DMS114 treated with DMSO at 0.1 percent for 48 hours (cell line): ENCODE results near the gene XYLT1.

ENCODE experiments used
- DNase-seq: peaks from one replicate; lab custom pipeline; 2025; ENCODE audit not compliant: unreplicated experiment; lab: John Stamatoyannopoulos, UW

The XYLT1 gene

GRCh38 chr16:17237350-17237944 lies 233.3 kb downstream of the XYLT1 start:
- no peak for DNase-seq

DNA sequence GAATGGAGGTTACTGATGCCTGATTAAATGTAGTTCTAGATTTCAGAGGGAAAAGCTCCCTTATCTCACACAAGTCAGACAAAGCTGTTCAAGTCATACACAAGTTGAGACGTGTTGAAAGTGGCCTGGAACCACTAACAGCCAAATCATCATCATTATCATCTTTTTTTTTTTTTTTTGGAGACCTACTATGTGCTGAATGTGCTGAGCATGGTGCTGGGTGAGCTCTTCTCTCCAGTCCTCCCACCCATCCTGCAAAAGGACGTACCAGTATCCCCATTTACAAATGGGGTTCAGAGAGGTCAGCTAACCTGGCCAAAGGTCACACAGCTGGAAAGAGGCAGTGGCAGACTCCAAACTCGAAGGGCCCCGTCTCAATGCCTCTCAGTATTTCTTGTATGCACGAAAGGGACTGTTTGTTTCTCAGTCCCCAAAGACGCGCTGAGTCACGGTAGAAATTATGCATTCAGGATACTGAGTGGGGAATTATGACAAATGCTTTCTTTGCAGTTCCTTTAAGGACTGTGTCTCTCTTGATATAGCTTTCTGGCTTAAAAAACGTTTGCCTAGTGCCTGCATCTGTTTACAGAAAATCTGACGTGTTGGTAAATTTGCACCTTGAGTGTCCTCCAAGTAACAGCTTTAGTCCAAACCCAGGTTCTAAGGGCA lies 235.5 kb downstream of the XYLT1 start:
- DNase-seq: no peak

DNA sequence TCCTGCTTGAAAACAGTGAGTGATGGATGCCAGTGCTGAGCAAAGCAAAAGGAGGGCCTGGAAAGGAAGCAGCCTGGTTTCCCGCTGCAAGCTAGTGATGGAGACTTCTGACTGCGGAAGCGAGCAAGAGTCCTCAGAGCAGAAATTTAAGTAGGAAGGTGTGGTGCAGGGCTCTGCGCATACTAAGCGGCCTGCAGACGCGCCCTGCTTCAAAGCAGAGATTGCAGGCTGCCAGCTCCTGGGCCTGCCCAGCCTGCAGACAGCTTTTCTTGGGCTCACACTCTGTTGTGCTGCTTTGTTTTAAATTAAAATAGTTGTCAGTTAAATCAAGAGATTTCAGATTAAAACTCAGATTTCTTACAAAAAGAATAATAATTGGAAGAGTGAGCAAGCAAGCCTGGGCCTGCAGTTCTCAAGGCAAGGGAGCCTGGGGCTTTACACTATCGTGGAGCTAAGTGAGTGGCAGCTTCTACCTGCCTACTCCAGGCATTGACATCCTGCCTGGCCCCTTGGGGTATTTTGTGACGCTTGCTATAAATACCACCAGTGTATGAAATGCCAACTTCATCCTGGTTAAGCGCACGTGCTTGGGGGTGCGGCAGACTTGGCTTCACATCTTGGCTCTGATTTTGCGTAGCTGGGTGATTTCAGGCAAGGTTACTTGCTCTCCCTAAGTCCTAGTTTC lies 237.3 kb downstream of the XYLT1 start:
- DNase-seq: no peak

- no peak for DNase-seq
Observed at GRCh38 chr16:17232487-17232886, 238.3 kb downstream of the XYLT1 start.

- no peak for DNase-seq
Observed at GRCh38 chr16:17231972-17232371, 238.8 kb downstream of the XYLT1 start.

GRCh38 chr16:17230932-17231581 lies 239.7 kb downstream of the XYLT1 start:
- no peak for DNase-seq

- DNase-seq: no peak
Observed at GRCh38 chr16:17229766-17230165, 241.0 kb downstream of the XYLT1 start.

GRCh38 chr16:17229131-17229530 lies 241.6 kb downstream of the XYLT1 start:
- DNase-seq: no peak

- no peak for DNase-seq
Observed at GRCh38 chr16:17228708-17229055, 242.1 kb downstream of the XYLT1 start.

DNA sequence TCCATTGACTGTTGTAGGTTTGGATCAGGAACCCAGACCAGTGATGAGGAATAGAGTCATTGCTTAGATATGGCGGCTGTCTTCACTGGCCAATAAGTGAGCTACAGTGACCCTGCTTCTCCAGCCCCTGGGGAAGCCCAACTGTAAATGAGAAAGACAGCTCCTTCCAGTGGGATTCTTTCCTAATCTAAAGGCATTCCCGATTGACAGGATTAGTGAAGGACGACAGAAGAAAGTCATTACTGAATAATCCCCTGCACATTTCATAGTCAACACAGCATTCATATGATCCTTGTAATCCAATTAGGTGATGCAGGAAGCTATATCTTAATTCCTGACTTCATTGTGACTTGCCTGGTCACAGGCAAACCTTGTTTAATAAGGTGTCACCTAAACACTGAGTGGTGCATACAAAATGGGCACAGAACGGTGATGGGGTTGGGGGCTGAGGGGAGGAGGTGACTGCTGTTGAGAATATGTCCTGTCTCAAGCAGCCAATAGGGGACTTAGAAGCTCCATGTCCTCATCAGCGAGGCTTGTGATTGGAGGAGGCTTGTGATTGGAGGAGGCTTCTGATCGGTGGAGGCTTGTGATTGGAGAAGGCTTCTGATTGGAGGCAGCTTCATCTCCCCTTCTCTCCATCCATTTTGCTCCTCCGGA lies 242.6 kb downstream of the XYLT1 start:
- no peak for DNase-seq

DNA sequence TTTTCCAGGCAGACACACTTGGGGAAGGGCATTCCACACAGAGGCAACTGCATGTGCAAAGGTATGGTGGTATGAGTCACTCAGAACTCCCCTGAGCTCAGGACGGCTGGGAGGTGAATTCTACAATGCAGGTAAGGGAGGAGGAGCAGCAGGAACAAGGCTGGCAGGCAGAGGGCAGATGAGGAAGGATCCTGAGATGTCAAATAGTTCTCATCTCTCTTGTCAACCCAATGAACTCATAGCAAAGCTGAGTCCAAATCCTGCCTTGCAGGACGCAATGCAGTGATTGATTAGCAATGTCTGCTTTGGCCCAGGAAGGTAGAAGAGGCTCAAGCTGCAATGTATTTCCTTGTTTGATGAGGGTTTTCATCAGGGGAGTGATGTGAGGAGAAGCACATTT lies 243.5 kb downstream of the XYLT1 start:
- DNase-seq: no peak

DNA sequence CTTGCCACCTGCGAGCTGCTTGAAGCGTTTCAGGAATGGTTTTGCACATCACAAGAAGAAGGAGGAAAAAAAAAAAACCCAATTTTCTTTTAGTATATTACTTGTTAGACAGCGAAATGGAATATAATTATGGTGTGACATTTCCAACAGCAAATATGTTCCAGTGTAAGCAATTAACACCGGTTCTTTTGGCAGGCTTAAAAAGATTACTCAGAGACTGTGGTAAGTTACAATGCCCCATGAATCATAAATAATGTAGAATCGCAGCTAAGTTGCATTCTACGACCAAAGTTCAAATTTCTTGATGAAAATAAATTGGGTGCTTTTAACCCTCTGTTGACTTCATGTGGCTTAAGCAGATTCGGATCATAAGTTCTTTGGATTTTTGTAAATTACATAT lies 245.2 kb downstream of the XYLT1 start:
- no peak for DNase-seq

- DNase-seq: no peak
Observed at GRCh38 chr16:17224879-17225281, 245.9 kb downstream of the XYLT1 start.

DNA sequence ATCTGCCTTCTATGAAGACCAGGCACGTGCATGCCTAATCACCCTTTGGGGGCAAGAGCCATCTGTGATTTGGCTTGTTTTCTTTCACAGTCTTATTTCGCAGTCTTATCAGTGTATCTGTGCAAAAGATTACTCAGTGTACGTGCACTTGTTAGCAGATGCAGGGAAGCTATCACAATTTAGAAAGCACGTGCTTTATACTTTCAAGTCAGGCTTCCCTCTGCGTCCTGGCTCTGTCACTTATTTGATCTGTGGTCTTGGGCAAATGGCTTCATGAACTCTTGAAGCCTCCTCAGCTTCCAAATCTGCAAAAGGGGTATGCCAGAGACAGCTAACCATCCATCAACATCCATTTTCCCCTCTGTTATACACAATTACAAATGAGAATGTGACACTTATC lies 246.4 kb downstream of the XYLT1 start:
- DNase-seq: no peak

GRCh38 chr16:17223576-17223975 lies 247.2 kb downstream of the XYLT1 start:
- no peak for DNase-seq

DNA sequence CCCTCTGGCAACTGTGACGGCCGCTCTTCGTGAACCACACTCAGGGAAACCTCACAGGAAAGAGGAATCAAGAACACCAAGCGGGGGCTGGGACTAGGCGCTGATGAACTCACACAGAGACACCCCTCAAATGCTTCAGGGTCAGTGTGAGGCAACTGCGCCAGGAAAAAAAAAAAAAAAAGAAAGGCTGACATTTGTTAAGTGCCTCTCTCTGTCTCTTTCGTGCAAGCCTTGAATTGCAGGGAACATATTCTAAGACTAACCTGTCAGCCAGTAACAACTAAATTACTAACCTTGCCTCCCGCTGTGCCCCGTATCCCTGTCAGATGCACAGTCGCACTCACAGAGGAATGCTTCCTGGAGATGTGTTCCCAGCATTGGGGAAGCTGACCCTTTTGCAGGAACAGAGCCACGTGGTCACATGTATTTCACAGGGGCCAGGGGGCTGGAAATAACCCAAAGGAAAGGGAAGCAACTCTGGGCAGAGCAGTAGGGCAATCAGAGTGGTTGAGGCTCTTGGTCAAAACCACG lies 247.8 kb downstream of the XYLT1 start:
- DNase-seq: no peak

DNA sequence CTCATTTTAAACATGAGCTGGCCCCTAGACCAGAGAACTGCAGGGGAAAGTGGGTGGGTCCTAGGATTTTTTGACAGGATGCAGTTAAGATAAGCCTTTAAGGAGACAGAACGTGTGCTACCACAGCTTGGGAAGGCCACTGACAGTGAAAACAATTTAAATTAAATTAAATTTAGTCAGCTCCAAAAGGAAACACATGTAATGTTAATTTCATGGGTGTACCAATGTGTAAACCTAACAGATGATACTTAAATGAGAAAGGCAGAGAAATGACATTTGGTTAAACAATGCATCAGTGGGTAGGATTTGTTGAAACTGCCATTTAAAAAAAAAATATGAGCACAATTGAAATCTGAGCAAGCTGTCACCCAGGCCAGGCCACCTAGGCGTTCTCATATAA lies 250.8 kb downstream of the XYLT1 start:
- DNase-seq: no peak

DNA sequence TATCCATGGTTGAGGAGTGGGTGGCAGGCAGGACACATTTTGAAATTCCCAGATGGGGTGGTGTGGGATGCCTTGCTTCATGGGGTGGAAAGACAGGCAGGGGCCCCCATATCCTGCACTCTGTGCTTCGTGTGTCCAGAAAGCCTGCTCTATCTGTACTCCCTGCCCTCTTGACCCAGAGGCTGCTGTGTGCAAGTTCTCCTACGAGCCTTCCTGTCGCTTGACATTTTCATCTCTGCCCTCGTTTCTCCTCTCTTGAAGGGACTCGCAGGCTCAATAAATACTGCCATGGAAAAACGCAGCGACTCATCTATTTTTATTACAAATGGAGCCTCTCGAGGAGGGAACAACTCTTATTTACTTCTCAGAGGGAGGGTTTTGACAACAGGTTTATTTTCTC lies 254.8 kb downstream of the XYLT1 start:
- DNase-seq: no peak

DNA sequence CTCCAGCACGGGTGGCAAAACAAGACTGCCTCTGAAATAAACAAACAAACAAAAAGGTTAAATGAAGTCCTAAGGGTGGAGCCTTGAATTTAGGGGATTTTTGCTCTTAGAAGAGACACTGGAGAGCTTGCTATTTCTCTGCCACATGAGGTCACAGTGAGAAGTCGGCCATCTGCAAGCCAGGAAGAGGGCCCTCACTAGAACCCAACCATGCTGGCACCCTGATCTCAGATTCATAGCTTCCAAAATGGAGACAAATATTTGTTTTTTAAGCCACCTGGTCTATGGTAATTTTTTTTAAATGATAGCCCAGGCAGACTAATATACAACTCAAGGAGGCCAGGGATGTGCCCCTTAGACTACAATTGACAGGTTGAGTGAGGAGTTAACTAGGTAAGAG lies 255.5 kb downstream of the XYLT1 start:
- no peak for DNase-seq

GRCh38 chr16:17213974-17214373 lies 256.8 kb downstream of the XYLT1 start:
- no peak for DNase-seq

- no peak for DNase-seq
Observed at GRCh38 chr16:17213025-17213424, 257.7 kb downstream of the XYLT1 start.
